Activated T-helper 1 cell treated with Interleukin-2 at 50 U/mL for 16 hours (primary cell): ENCODE measurements around the gene HEATR5A.
"Not testable (repeated sequence)": the region's sequence is repeated elsewhere in the genome, so short reads cannot be mapped to it uniquely, and the experiment has no call there.

Experiments
- DNase-seq: peaks from one replicate; pipeline ENCODE4 v3.0.0-alpha.2; 2020; ENCODE audit warnings: low read depth

The HEATR5A gene

GRCh38 chr14:31388687-31389413, 31.5 kb downstream of the HEATR5A start:
- no peak for DNase-seq

DNA sequence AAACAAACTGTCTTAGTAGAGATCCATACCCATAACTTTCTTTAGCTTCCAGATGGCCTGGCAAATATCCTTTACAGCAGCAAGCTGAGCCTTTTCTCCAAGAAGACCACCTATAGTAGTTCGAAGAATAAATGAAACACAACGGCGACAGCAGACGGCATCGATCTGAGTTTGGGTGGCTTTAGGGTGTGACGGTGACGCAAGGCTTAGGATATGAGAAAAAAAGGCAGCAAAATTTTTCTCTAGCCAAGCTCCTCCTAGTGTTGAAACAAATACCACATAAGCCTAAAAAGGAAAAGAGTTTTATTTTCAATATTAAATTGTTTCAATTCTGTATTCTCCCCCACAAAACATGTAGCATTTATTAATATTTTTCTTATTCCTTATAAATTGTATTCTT, 33.3 kb downstream of the HEATR5A start:
- DNase-seq: no peak

DNA sequence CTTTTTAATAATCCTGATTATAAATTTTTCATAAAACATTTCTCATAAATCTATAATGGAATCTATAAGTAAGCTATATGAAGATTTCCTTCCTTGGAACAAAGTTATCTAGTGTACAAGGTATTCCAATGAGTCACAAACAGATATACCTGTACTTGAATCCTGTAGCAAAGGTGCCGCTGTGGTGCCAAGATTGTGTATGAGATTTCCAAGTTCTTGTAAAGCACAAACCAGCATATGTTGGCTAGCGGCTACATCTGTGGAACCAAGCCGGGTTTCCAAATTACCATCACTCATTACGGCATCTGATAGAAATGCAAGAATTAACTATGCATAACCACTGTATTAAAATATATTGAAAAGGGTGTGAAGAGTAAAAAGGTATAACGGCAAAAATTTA, 34.1 kb downstream of the HEATR5A start:
- no peak for DNase-seq

DNA sequence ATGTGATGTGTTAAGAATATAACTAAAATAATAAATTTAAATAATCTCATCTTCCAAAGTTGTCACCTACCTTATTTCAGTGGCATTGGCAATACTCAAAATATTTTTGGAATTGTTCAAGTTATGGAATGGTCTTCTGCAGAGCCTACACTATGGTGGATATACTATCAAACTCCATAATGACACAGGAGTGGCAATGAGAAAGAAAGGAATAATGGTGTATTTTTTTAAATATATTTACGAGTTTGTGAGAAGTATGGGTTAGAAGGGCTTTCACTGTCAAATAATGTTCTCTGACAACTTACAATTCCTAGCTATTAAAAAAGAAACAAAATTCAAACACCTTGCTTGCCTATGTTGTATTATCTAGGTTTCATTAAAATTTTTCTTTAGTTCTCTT, 38.1 kb downstream of the HEATR5A start:
- no peak for DNase-seq

- no peak for DNase-seq
Observed at GRCh38 chr14:31380106-31380505, 40.2 kb downstream of the HEATR5A start.

DNA sequence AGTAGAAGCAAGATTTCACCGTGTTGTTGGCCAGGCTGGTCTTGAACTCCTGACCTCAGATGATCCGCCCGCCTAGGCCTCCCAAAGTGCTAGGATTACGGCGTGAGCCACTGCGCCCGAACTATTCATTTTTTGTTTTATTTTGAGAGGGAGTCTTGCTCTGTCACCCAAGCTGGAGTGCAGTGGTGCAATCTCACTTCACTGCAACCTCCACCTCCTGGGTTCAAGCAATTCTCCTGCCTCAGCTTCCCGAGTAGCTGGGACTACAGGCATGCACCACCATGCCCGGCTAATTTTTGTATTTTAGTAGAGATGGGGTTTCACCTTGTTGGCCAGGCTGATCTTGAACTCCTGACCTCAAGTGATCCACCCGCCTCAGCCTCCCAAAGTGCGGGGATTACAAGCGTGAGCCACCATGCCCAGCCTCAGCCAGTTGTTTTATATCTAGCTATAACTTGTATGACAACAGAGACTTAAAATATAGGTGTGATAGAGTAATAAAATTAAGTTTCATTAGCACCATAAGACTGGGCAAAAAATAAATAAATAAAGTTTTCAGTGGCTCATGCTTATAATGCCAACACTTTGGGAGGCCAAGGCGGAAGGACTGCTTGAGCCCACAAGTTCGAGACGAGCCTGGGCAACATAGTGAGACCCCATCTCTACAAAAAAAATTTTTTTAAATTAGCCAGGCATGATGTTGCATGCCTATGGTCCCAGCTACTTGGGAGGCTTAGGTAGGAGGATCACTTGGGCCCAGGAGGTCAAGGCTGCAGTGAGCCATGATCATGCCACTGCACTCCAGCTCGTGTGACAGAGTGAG, 41.0 kb downstream of the HEATR5A start:
- DNase-seq: not testable (repeated sequence)

- no peak for DNase-seq
Observed at GRCh38 chr14:31377433-31377832, 42.9 kb downstream of the HEATR5A start.

DNA sequence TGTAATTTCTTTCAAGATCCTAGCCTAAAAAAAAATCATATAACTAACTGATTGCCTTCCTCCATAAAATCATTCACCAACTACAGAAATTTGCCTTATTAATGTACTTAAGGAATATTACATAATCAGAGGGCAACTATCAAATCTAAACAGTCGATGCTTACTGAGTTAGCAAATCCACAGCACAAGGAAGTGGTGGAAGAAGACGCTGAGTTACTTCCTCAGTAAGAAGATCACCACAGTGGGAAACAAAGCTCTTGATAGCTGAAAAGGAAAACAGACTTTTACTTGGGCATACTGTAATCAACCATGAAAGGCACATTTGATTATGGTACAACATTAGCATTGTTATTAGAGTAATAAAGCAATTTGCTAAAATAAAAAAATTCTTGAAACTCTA, 48.7 kb downstream of the HEATR5A start:
- no peak for DNase-seq

- DNase-seq: no peak
Observed at GRCh38 chr14:31363331-31364073, 56.8 kb downstream of the HEATR5A start.

- DNase-seq: no peak
Observed at GRCh38 chr14:31362746-31363145, 57.6 kb downstream of the HEATR5A start.

GRCh38 chr14:31361761-31362160, 58.6 kb downstream of the HEATR5A start:
- not testable (repeated sequence) for DNase-seq

GRCh38 chr14:31360919-31361662, 59.3 kb downstream of the HEATR5A start:
- DNase-seq: no peak

DNA sequence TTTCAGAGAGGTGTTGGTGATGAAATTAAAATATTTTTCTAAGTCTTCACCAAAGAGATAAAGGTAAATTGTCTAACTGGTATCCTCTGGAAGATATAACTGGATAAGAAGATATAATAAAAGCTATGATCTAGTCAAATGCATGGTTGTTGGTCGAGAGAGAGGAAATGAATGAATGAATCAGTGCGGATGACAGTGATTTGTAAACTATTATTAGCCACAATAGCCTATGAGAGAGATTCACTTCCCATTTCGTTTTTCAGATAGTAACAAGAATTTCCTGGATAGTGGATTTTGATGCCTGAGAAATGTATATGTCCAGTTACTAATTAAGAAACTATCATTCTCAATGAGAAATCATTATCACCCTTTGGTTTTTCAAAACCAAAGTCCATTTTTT, 63.1 kb downstream of the HEATR5A start:
- no peak for DNase-seq

GRCh38 chr14:31346097-31346496, 74.3 kb downstream of the HEATR5A start:
- no peak for DNase-seq

DNA sequence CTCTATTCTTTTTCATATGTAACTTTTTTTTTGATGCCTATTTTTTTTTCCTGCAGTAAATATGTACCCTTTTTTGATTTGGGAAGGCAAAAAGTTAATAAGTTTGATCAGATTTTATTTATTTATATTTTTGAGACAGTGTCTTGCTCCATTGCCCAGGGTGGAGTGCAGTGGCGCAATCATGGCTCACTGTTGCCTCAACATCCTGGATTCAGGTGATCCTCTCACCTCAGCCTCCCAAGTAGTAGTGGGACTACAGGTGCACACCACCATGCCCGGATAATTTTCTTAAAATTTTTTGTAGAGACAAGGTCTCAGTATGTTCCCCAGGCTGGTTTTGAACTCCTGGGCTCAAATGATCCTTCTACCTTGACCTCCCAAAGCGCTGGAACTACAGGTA, 79.1 kb downstream of the HEATR5A start:
- DNase-seq: no peak

DNA sequence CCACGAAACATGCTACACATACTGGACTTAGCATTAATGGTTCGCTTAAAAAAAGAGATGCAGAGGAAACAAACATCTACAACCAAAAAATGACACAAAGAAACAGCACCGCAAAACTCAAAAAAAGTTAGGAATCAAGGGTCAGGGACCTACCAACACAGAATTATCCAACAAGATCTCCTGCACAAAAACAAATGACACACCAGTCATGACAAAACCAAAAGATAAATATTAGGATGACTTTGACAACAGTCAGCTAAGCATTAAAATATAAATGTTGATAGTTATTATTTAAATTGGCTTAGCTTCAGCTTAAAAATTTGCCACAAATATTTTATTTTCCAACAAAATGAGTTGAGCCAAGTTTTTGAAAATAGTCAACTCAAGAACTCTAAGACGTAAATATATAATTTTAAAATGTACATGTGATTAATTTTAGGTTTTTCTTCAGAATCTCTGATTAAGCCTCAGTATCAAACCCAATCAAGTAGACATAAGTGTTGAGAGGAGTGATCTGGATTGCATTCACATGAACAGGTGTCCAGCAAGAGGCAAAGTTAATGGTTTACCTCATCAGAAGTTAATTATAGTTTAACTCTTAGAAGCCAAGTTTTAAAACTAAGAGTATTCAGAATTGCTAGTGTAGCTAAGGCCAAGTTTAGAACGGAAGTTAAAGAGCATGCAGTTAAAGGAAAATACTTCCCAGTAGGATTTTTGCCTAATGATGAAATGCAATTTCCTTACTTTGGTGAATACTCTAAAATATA, 79.9 kb downstream of the HEATR5A start:
- DNase-seq: no peak

GRCh38 chr14:31339743-31340142, 80.6 kb downstream of the HEATR5A start:
- no peak for DNase-seq

GRCh38 chr14:31337331-31337730, 83.0 kb downstream of the HEATR5A start:
- no peak for DNase-seq

DNA sequence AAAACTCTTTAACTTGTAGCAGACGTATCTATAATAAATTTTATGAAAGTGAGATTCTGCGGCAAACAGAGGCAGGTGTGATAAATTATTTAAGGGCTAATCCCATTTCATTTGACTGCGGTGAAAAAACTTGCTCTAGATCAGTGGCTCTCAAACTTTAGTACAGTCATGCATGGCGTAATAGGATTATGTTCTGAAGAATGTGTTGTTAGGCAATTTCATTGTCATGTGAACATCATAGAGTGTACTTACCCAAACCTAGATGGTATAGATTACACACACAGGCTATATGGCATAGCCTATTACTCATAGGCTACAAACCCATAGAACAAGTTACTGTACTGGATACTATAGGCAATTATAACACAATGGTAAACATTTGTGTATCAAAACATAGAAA, 83.7 kb downstream of the HEATR5A start:
- DNase-seq: no peak

GRCh38 chr14:31331395-31331794, 89.0 kb downstream of the HEATR5A start:
- DNase-seq: not testable (repeated sequence)

DNA sequence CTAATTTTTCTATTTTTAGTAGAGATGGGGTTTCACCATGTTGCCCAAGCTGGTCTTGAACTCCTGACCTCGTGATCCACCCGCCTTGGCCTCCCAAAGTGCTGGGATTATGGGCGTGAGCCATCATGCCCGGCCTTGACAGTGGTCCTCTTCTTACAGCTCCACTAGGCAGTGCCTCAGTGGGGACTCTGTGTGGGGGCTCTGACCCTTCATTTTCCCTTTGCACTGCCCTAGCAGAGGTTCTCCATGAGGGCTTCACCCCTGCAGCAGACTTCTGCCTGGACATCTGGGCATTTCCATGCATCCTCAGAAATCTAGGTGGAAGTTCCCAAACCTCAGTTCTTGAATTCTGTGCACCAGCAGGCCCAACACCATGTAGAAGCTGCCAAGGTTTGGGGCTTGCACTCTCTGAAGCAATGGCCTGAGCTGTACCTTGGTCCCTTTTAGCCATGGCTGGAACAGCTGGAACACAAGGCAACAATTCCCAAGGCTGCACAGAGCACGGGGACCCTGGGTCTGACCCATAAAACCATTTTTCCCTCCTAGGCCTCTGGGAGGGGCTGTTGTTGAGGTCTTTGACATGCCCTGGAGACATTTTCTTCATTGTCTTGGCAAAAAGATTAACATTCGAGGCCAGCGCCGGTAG, 90.4 kb downstream of the HEATR5A start:
- DNase-seq: not testable (repeated sequence)
